HEK293 (cell line): Measurements from ENCODE around the gene BTG2.

Source experiments
- ATF2 ChIP-seq: fragments of 450-650 bp; formaldehyde crosslinking; IDR thresholded peaks from 2 replicates; pipeline ENCODE4 v1.5.1; 2016; ENCODE audit warnings: missing biosample characterization, missing genetic modification characterization, low read depth
- BCL6B ChIP-seq: fragments of 450-650 bp; formaldehyde crosslinking; IDR thresholded peaks from 2 replicates; pipeline ENCODE4 v1.5.1; 2017; ENCODE audit warnings: missing biosample characterization, missing genetic modification characterization
- ELK4 ChIP-seq: IDR thresholded peaks from 2 replicates; pipeline ENCODE4 v1.6.1; 2011; ENCODE audit warnings: mild to moderate bottlenecking, low read depth, low read length, borderline replicate concordance
- FEZF1 ChIP-seq: fragments of 450-650 bp; formaldehyde crosslinking; IDR thresholded peaks from 2 replicates; pipeline ENCODE4 v1.5.1; 2016; ENCODE audit warnings: missing biosample characterization, missing genetic modification characterization
- KLF8 ChIP-seq: fragments of 450-650 bp; formaldehyde crosslinking; IDR thresholded peaks from 2 replicates; pipeline ENCODE4 v1.5.1; 2016; ENCODE audit warnings: missing biosample characterization, missing genetic modification characterization
- SCRT1 ChIP-seq: fragments of 450-650 bp; formaldehyde crosslinking; IDR thresholded peaks from 2 replicates; pipeline ENCODE4 v1.5.1; 2016; ENCODE audit warnings: missing biosample characterization, missing genetic modification characterization, borderline replicate concordance
- ZBTB17 ChIP-seq: fragments of 450-650 bp; formaldehyde crosslinking; IDR thresholded peaks from 2 replicates; pipeline ENCODE4 v1.5.1; 2016; ENCODE audit warnings: missing biosample characterization, missing genetic modification characterization
- ZFP69B ChIP-seq: fragments of 450-650 bp; formaldehyde crosslinking; IDR thresholded peaks from 2 replicates; pipeline ENCODE4 v1.5.1; 2016; ENCODE audit warnings: missing biosample characterization, missing genetic modification characterization
- ZNF112 ChIP-seq: fragments of 450-650 bp; formaldehyde crosslinking; IDR thresholded peaks from 2 replicates; pipeline ENCODE4 v1.5.0; 2017; ENCODE audit warnings: missing biosample characterization, missing genetic modification characterization
- ZNF121 ChIP-seq: fragments of 450-650 bp; formaldehyde crosslinking; IDR thresholded peaks from 2 replicates; pipeline ENCODE4 v1.5.1; 2016; ENCODE audit warnings: missing biosample characterization, missing genetic modification characterization
- ZNF157 ChIP-seq: fragments of 450-650 bp; formaldehyde crosslinking; IDR thresholded peaks from 2 replicates; pipeline ENCODE4 v1.5.1; 2016; ENCODE audit warnings: missing biosample characterization, missing genetic modification characterization
- ZNF416 ChIP-seq: fragments of 450-650 bp; formaldehyde crosslinking; IDR thresholded peaks from 2 replicates; pipeline ENCODE4 v1.5.1; 2016; ENCODE audit warnings: missing biosample characterization, missing genetic modification characterization
- ZNF501 ChIP-seq: fragments of 450-650 bp; formaldehyde crosslinking; IDR thresholded peaks from 2 replicates; pipeline ENCODE4 v1.5.1; 2016; ENCODE audit warnings: missing biosample characterization, missing genetic modification characterization
- ZNF514 ChIP-seq: fragments of 450-650 bp; formaldehyde crosslinking; IDR thresholded peaks from 2 replicates; pipeline ENCODE4 v1.5.1; 2016; ENCODE audit warnings: missing biosample characterization, missing genetic modification characterization
- ZNF596 ChIP-seq: fragments of 450-650 bp; IDR thresholded peaks from 2 replicates; pipeline ENCODE4 v1.5.0; 2018; ENCODE audit warnings: missing biosample characterization, mild to moderate bottlenecking, missing genetic modification characterization, moderate library complexity
- ZNF600 ChIP-seq: fragments of 450-650 bp; formaldehyde crosslinking; IDR thresholded peaks from 2 replicates; pipeline ENCODE4 v1.5.1; 2016; ENCODE audit warnings: missing biosample characterization, missing genetic modification characterization
- ZNF624 ChIP-seq: fragments of 450-650 bp; formaldehyde crosslinking; IDR thresholded peaks from 2 replicates; pipeline ENCODE4 v1.5.1; 2017; ENCODE audit warnings: missing biosample characterization, missing genetic modification characterization
- ZNF626 ChIP-seq: fragments of 450-650 bp; sonication (Bioruptor Pico); formaldehyde crosslinking; IDR thresholded peaks from 2 replicates; pipeline ENCODE4 v1.5.1; 2018; ENCODE audit warnings: missing biosample characterization, missing genetic modification characterization, inconsistent platforms
- ZNF629 ChIP-seq: fragments of 450-650 bp; formaldehyde crosslinking; IDR thresholded peaks from 2 replicates; pipeline ENCODE4 v1.5.1; 2017; ENCODE audit warnings: missing biosample characterization, missing genetic modification characterization
- ZNF76 ChIP-seq: fragments of 450-650 bp; formaldehyde crosslinking; IDR thresholded peaks from 2 replicates; pipeline ENCODE4; 2016; ENCODE audit warnings: low read depth, missing biosample characterization, missing genetic modification characterization, borderline replicate concordance
- ZNF785 ChIP-seq: fragments of 450-650 bp; formaldehyde crosslinking; IDR thresholded peaks from 2 replicates; pipeline ENCODE4 v1.5.1; 2016; ENCODE audit warnings: missing biosample characterization, missing genetic modification characterization
- ZNF791 ChIP-seq: fragments of 450-650 bp; formaldehyde crosslinking; IDR thresholded peaks from 2 replicates; pipeline ENCODE4 v1.5.1; 2016; ENCODE audit warnings: missing biosample characterization, missing genetic modification characterization
- ZNF792 ChIP-seq: fragments of 450-650 bp; formaldehyde crosslinking; IDR thresholded peaks from 2 replicates; pipeline ENCODE4 v1.5.1; 2016; ENCODE audit warnings: missing biosample characterization, missing genetic modification characterization
- ZSCAN18 ChIP-seq: fragments of 450-650 bp; formaldehyde crosslinking; IDR thresholded peaks from 2 replicates; pipeline ENCODE4 v1.5.1; 2016; ENCODE audit warnings: missing biosample characterization, missing genetic modification characterization
- ZSCAN23 ChIP-seq: fragments of 450-650 bp; formaldehyde crosslinking; IDR thresholded peaks from 2 replicates; pipeline ENCODE4 v1.5.1; 2016; ENCODE audit warnings: missing biosample characterization, missing genetic modification characterization
- TF ChIP-seq, protein P1 (sequence below): fragments of 450-650 bp; formaldehyde crosslinking; conservative IDR thresholded peaks from 2 replicates; pipeline ENCODE4 v1.5.1; 2016; ENCODE audit warnings: low read depth, missing biosample characterization, missing genetic modification characterization
- TF ChIP-seq, protein P2 (sequence below): fragments of 450-650 bp; IDR thresholded peaks from 2 replicates; pipeline ENCODE4 v1.5.1; 2018; ENCODE audit warnings: missing biosample characterization, missing genetic modification characterization

Gene BTG2

DNA sequence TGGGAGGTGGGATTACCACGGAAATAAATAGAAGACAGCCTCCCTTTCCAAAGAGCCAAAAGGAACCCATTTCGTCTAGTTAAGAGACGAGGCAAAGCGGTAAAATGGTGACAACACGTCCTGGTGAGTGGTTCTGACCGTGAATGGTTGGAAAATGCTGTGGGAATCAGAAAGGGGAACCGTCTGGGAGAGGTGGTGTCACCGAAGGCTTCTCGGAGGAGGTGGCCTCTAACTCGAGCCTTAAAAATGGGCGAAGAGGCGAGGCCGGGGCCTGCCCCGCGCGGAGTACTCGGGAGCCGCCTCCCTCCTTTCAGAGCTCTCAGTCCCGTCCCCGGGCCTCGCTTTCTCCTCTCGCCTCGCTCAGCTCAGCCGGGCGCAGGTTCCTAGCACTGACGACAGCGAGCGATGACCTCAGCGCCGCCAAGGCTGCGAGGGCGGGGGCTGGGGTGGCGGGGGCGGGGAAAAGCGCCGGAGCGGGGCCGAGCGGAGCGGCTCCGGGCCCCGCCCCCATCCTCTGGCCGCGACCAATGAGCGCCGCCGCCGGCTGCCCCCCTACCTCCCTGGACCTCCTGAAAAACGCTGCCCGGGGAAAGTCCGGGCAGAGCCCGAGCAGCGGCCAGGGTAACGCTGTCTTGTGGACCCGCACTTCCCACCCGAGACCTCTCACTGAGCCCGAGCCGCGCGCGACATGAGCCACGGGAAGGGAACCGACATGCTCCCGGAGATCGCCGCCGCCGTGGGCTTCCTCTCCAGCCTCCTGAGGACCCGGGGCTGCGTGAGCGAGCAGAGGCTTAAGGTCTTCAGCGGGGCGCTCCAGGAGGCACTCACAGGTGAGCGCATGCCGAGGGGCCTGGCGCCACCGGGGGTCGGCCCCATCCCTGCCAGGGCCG lies at the start of gene BTG2 (continued):
- TF ChIP-seq ZSCAN18 (tag by site-specific recombination) = no peak
- TF ChIP-seq ELK4 = no peak
- peak; percentile 37; the same call in 1 of the 2 replicates for TF ChIP-seq ATF2 (tag by site-specific recombination)
- peak; percentile 74 for TF ChIP-seq ZNF501
- TF ChIP-seq, protein P1, sequence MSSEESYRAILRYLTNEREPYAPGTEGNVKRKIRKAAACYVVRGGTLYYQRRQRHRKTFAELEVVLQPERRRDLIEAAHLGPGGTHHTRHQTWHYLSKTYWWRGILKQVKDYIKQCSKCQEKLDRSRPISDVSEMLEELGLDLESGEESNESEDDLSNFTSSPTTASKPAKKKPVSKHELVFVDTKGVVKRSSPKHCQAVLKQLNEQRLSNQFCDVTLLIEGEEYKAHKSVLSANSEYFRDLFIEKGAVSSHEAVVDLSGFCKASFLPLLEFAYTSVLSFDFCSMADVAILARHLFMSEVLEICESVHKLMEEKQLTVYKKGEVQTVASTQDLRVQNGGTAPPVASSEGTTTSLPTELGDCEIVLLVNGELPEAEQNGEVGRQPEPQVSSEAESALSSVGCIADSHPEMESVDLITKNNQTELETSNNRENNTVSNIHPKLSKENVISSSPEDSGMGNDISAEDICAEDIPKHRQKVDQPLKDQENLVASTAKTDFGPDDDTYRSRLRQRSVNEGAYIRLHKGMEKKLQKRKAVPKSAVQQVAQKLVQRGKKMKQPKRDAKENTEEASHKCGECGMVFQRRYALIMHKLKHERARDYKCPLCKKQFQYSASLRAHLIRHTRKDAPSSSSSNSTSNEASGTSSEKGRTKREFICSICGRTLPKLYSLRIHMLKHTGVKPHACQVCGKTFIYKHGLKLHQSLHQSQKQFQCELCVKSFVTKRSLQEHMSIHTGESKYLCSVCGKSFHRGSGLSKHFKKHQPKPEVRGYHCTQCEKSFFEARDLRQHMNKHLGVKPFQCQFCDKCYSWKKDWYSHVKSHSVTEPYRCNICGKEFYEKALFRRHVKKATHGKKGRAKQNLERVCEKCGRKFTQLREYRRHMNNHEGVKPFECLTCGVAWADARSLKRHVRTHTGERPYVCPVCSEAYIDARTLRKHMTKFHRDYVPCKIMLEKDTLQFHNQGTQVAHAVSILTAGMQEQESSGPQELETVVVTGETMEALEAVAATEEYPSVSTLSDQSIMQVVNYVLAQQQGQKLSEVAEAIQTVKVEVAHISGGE (tag by site-specific recombination) = 0 out of 2 replicates have a peak, but pooled peaks have one; percentile 32
- TF ChIP-seq ZNF626 (tag by site-specific recombination) = no peak
- no peak for TF ChIP-seq ZNF791 (tag by site-specific recombination)
- TF ChIP-seq ZNF624 (tag by site-specific recombination) = peak; percentile 93
- TF ChIP-seq SCRT1 (tag by site-specific recombination) = peak; percentile 42; the same call in 1 of the 2 replicates
- TF ChIP-seq ZNF514 (tag by site-specific recombination) = no peak
- peak; percentile 49 for TF ChIP-seq ZBTB17 (tag by site-specific recombination)
- 0 out of 2 replicates have a peak, but pooled peaks have one; percentile 18 for TF ChIP-seq ZNF596
- TF ChIP-seq ZNF416 (tag by site-specific recombination) = no peak
- peak; percentile 67; the same call in 1 of the 2 replicates for TF ChIP-seq KLF8 (tag by site-specific recombination)
- no peak for TF ChIP-seq ZSCAN23
- 0 out of 2 replicates have a peak, but pooled peaks have one; percentile 78 for TF ChIP-seq ZNF629 (tag by site-specific recombination)
- peak; percentile 64 for TF ChIP-seq ZNF76
- TF ChIP-seq BCL6B (tag by site-specific recombination) = no peak
- no peak for TF ChIP-seq ZNF157 (tag by site-specific recombination)
- TF ChIP-seq ZNF785 (tag by site-specific recombination) = 0 out of 2 replicates have a peak, but pooled peaks have one; percentile 35
- TF ChIP-seq, protein P2, sequence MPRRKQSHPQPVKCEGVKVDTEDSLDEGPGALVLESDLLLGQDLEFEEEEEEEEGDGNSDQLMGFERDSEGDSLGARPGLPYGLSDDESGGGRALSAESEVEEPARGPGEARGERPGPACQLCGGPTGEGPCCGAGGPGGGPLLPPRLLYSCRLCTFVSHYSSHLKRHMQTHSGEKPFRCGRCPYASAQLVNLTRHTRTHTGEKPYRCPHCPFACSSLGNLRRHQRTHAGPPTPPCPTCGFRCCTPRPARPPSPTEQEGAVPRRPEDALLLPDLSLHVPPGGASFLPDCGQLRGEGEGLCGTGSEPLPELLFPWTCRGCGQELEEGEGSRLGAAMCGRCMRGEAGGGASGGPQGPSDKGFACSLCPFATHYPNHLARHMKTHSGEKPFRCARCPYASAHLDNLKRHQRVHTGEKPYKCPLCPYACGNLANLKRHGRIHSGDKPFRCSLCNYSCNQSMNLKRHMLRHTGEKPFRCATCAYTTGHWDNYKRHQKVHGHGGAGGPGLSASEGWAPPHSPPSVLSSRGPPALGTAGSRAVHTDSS (tag by site-specific recombination) = 0 out of 2 replicates have a peak, but pooled peaks have one; percentile 15
- TF ChIP-seq FEZF1 (tag by site-specific recombination) = peak; percentile 18; the same call in 1 of the 2 replicates
- TF ChIP-seq ZNF792 (tag by site-specific recombination) = 0 out of 2 replicates have a peak, but pooled peaks have one; percentile 35
- TF ChIP-seq ZNF112 (tag by site-specific recombination) = no peak
- TF ChIP-seq ZFP69B (tag by site-specific recombination) = peak; percentile 45; the same call in 1 of the 2 replicates
- peak; percentile 22; the same call in 1 of the 2 replicates for TF ChIP-seq ZNF600
- no peak for TF ChIP-seq ZNF121 (tag by site-specific recombination)
